Urinary bladder (tissue), 4 donors: ENCODE measurements around the gene EVX2. TPM values are rescaled to one million over a fixed set of nuclear protein-coding genes. Genes with fewer than 3 reads are reported as not detected.

ENCODE experiments used
- DNase-seq: peaks from one replicate; pipeline ENCODE4 v3.0.0-alpha.2; 2015; ENCODE audit errors: extremely low spot score
- H3K27ac ChIP-seq: one replicate; pipeline ENCODE4 v1.5.1; 2013; ENCODE audit warnings: low read depth, mild to moderate bottlenecking, moderate library complexity
- H3K36me3 ChIP-seq: one replicate; pipeline ENCODE4 v1.6.1; 2013; ENCODE audit warnings: mild to moderate bottlenecking, moderate library complexity; ENCODE audit not compliant: insufficient read depth
- H3K4me1 ChIP-seq: one replicate; pipeline ENCODE4 v1.6.1; 2013; ENCODE audit warnings: mild to moderate bottlenecking, moderate library complexity; ENCODE audit not compliant: insufficient read depth
- H3K4me3 ChIP-seq: one replicate; pipeline ENCODE4 v1.5.1; 2013; ENCODE audit warnings: low read depth, low read length
- WGBS: extraction: QIAGEN DNeasy Blood & Tissue Kit; methylation state at CpG from one replicate; pipeline ENCODE4 v1.1.7; 2013; 5-methylcytosine and 5-hydroxymethylcytosine counted together
- polyA plus RNA-seq: library from polyadenylated mRNA; stranded (reverse); fragments of 200-250 nt; gene quantifications from one replicate; pipeline ENCODE4 v1.2.3, GENCODE V29; 2013
- total RNA-seq: library from RNA; depleted of rRNA; stranded (reverse); fragments of >200 nt; gene quantifications from one replicate; pipeline ENCODE4 v1.2.3, GENCODE V29; 2014
- donor health status: healthy with polysubstance abuse.
- donor health status: healthy.

The EVX2 gene
- total and polyA plus RNA-seq, 2 donors: 0.05 to 1.9 TPM

- peak overlapping the region; percentile 1 for H3K4me3 ChIP-seq
- H3K27ac ChIP-seq: no peak overlapping the region
Measured at GRCh38 chr2:176117162-176117822, 33.5 kb upstream of the EVX2 start.

GRCh38 chr2:176115883-176116813 is 32.4 kb upstream of the EVX2 start, which contains the start of gene HOXD10:
Gene HOXD10, plus strand, starts transcription at chr2:176116778. Its CDS starts 56 bp downstream, at chr2:176116834.
- H3K4me3 ChIP-seq: peak within 1 kb of the TSS; percentile 1
- no peak within 1 kb of the TSS for H3K27ac ChIP-seq
- H3K36me3 ChIP-seq: no peaks in the 10 kb centered on the region
- no peaks in the 10 kb centered on the region for H3K4me1 ChIP-seq
- no peak for DNase-seq
- 47% methylated on average over 66 of the region's 66 CpGs for WGBS

More at GRCh38 chr2:176117162-176117822, 33.5 kb upstream of the EVX2 start:
- Histone ChIP-seq H3K4me1 (no peaks in the 10 kb centered on the region), H3K36me3 (no peaks in the 10 kb centered on the region)
- 68% methylated on average over 40 of the region's 40 CpGs for WGBS
- DNase-seq: no peak

- no peak overlapping the region for H3K4me3 ChIP-seq
- 83% methylated on average over 16 of the region's 16 CpGs for WGBS
- no peaks in the 10 kb centered on the region for H3K36me3 ChIP-seq
- H3K4me1 ChIP-seq: no peaks in the 10 kb centered on the region
- DNase-seq: no peak
- no peak overlapping the region for H3K27ac ChIP-seq
Measured at GRCh38 chr2:176114930-176115625, 31.3 kb upstream of the EVX2 start.

- H3K4me1 ChIP-seq: no peaks in the 10 kb centered on the region
- no peak overlapping the region for H3K4me3 ChIP-seq
- H3K36me3 ChIP-seq: no peaks in the 10 kb centered on the region
- DNase-seq: no peak
- 76% methylated on average over 26 of the region's 26 CpGs for WGBS
- no peak overlapping the region for H3K27ac ChIP-seq
Measured at GRCh38 chr2:176114120-176114929, 30.6 kb upstream of the EVX2 start.

- no peak for DNase-seq
- no peaks in the 10 kb centered on the region for H3K4me1 ChIP-seq
- no peaks in the 10 kb centered on the region for H3K36me3 ChIP-seq
- WGBS: 66% methylated on average over 40 of the region's 40 CpGs
- no peak overlapping the region for H3K27ac ChIP-seq
- H3K4me3 ChIP-seq: no peak overlapping the region
Measured at GRCh38 chr2:176112375-176113302, 28.9 kb upstream of the EVX2 start.

- Histone ChIP-seq H3K4me1 (no peaks in the 10 kb centered on the region), H3K27ac (no peak overlapping the region), H3K4me3 (no peak overlapping the region), H3K36me3 (no peaks in the 10 kb centered on the region)
- 37% methylated on average over 29 of the region's 29 CpGs for WGBS
- no peak for DNase-seq
Measured at GRCh38 chr2:176111846-176112374, 28.1 kb upstream of the EVX2 start.

GRCh38 chr2:176111309-176111663 is 27.5 kb upstream of the EVX2 start:
- H3K36me3 ChIP-seq: no peaks in the 10 kb centered on the region
- H3K27ac ChIP-seq: no peak overlapping the region
- no peak overlapping the region for H3K4me3 ChIP-seq
- DNase-seq: no peak
- no peaks in the 10 kb centered on the region for H3K4me1 ChIP-seq
- WGBS: 31% methylated on average over 16 of the region's 16 CpGs

GRCh38 chr2:176110415-176111308 is 26.9 kb upstream of the EVX2 start:
- no peak overlapping the region for H3K27ac ChIP-seq
- 64% methylated on average over 7 of the region's 7 CpGs for WGBS

GRCh38 chr2:176109946-176110345 is 26.2 kb upstream of the EVX2 start:
- no peak overlapping the region for H3K27ac ChIP-seq
- H3K4me3 ChIP-seq: no peak overlapping the region
- no peaks in the 10 kb centered on the region for H3K36me3 ChIP-seq
- no peaks in the 10 kb centered on the region for H3K4me1 ChIP-seq
- DNase-seq: no peak
- 82% methylated on average over 4 of the region's 4 CpGs for WGBS

More at GRCh38 chr2:176110415-176111308, 26.9 kb upstream of the EVX2 start:
- no peak for DNase-seq
- Histone ChIP-seq H3K4me3 (no peak overlapping the region), H3K36me3 (no peaks in the 10 kb centered on the region), H3K4me1 (no peaks in the 10 kb centered on the region)

GRCh38 chr2:176109192-176109901 is 25.6 kb upstream of the EVX2 start:
- Histone ChIP-seq H3K4me1 (no peaks in the 10 kb centered on the region), H3K27ac (no peak overlapping the region), H3K36me3 (no peaks in the 10 kb centered on the region), H3K4me3 (no peak overlapping the region)
- WGBS: 60% methylated on average over 26 of the region's 26 CpGs
- no peak for DNase-seq

- Histone ChIP-seq H3K4me1 (no peaks in the 10 kb centered on the region), H3K4me3 (peak overlapping the region; percentile 47), H3K27ac (no peak overlapping the region), H3K36me3 (no peaks in the 10 kb centered on the region)
- WGBS: under 1% methylated on average over 59 of the region's 59 CpGs
- DNase-seq: no peak
Measured at GRCh38 chr2:176107731-176108181, 24.0 kb upstream of the EVX2 start.
